Hematopoietic multipotent progenitor cell treated with erythropoietin and hydrocortisone succinate and interleukin-3 and kit ligand, for 17 days (in vitro differentiated cells): ENCODE results near the gene NTRK3.

Source experiments
- DNase-seq: peaks from one replicate; pipeline ENCODE4 v3.0.0-alpha.2; 2015; ENCODE audit warnings: low spot score

The NTRK3 gene

GRCh38 chr15:88256279-88257230, at the start of gene NTRK3:
NTRK3 (minus strand) TSS chr15:88256739; CDS start chr15:88256153, 586 bp downstream.
- DNase-seq, result no peak

DNA sequence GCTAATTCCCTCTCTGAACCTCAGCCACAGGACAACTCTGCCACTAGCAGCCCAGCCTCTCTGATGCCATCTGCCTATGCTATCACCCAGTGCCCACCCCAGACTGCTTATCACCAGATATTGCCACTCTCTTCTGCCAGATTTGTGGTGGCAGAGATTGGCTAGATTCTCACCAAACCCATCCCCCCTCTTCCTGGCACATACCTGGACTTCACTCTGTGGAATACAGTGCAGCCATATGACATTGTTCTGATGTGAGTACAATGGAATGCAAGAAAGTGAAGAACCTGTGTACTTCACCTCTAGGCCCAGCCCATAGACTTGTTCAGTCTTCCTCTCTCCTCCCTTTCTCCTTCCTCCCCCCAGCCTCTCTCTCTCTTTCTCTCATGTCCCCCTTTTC, 46.9 kb upstream of the NTRK3 start:
- no peak for DNase-seq

DNA sequence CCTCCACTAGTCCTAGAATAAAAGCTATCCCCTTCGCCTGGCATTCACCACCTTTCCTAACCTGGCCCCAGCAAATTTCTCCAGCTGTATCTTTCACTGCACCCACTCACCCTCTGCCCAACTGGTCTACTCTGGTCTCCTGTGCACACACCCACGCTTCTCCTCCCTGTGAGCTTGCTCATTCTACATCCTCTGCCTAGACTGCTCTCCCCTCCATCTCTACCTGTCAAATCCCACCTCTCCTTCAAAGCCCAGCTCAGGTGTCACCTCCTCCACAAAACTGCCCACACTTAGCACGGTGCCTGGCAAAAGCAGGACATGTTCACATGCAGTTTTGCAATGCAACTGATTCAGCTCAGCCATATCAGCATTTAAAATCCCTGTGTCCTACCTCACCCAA, 45.8 kb upstream of the NTRK3 start:
- DNase-seq, result no peak

DNA sequence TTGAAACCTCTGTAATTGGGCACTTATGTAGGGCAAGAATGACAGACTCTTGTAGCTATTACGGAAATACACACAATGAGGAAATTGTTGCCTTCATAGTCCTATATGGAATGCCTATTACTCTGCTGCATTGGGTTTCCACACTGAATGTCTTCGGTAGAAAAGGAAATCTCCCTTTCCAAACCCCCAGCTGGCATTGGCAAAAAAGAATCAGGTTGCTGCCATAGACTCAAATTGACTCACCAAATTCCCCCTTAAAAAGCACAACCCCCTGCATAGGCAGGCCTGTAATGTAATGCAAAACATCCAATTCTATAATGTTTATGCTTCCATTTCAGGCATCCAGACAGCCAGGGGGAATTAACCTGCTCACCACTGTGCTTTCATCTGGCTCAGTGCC, 44.8 kb upstream of the NTRK3 start:
- no peak for DNase-seq

DNA sequence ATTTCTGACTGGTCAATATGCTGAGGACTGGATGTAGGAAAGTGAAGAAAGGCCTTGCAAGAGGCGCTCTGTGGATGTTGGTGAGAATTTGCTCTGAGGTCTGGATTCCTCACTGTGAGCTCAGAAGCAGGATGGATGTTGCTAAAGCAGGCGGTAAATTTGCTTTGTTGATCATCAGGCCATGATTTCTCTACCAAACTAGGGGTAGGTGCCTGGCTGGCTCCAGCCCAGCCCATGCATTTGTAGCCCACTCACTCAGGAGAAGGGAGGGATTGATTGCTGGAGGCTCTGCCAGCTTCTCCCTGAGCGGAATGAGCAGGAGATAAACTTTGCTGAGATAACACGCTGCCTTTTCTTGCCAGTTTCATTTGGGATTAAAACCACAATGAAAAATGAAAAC, 44.3 kb upstream of the NTRK3 start:
- DNase-seq, result no peak

DNA sequence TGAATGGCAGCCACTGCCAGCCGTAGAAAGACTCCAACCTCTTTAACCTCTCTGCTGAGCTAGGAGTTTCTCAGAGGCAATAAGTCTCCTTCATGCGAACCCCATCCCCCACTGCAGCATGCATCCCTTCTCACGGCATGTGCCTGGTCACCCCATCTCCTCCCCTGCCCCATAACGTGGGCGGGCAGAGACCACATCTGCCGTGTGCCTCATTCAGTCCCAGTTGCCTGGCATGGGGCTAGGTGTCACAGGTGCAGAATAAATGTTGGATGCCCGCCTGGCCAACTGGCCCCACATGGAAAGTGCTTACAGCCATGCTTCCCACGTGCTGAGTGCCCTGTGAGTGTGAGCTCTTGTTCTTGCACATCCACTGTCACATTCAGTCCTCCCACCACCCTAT, 43.5 kb upstream of the NTRK3 start:
- no peak for DNase-seq

DNA sequence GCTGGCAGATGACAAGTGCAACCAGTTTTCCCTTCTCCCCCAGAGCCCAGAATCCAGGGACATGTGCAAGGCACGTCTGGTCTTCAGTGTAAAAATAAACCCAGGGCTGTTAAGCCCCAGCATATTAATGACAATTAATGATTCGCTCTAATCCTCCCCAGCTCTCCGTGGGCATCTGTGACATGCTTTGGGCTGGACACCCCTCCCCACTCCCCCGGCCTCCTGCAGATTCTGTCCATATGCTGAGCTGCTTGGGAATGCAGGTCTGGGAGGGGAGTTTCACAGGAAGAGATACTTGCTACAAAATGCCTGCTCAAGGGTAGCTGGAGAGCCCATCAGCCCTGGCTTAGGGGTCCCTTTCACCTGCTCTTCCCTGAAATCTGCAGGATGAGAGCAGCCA, 43.0 kb upstream of the NTRK3 start:
- no peak for DNase-seq

DNA sequence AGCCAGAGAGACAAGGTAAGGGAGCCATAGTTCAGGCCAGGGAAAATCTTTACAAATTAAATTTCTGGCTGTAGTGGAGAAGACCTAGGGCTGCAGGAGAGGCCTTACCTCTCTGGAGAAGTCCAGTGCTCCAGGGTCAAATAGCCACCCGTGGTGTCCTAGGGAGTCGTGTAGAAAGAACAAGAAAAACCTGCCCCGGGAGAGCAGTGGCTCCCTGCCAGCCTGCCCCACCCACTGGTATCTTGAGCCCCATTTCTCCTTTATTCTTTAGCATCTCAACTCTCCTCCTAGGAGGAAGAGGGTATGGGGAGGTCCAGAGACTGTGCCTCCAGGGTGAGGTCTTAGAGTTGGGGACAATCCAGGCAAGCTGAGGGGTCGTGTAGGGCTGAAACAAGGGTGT, 32.1 kb upstream of the NTRK3 start:
- no peak for DNase-seq

DNA sequence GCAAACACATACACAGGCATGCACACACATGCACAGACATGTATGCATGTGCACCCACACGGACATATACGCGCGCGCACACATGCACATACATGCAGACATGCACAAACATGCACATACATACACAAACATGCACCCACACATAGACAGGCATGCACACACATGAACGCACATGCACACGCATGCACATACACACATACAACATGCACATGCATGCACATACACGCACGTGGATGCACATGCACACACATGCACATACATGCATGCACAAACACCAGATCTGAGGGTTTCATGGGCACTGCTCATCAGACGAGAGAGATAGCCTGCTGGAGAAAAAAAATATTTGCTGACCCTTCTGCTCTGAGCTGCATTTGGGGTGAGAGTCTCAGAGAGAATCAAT, 31.7 kb upstream of the NTRK3 start:
- DNase-seq, result no peak

DNA sequence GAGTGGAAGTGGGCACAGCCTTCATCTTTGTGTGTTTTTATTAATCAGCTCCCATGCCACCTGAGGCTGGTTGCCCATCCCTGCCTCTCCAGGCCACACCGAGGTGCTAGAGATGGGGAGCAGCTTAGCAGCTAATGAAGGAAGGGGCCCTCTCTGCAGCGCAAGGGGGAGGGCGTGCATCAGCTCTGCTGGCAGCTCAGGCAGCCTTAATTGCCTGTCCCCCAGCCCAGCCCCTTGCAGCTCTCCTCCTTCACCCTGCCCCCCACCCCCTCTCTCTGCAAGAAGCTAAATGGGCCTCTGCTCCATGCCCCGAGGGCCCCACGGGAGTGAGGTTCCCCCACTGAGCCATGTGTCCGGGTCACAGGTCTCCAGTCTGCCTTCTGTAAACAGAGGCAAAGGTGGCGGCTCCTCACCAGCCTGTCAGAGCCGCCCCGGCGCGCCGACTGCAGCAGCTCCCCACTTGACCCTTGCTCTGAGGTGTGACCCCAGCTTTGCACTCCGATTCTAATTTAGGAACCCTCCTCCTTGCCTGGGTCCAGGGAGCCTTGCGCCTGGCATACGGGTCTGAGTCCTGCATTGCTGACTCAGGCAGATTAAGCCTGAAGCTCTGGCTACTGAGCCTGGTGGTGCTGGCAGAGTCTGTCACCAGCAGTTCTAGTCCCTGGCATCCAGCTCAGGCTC, 27.9 kb upstream of the NTRK3 start:
- no peak for DNase-seq

- no peak for DNase-seq
Measured at GRCh38 chr15:88282614-88283013, 26.1 kb upstream of the NTRK3 start.

DNA sequence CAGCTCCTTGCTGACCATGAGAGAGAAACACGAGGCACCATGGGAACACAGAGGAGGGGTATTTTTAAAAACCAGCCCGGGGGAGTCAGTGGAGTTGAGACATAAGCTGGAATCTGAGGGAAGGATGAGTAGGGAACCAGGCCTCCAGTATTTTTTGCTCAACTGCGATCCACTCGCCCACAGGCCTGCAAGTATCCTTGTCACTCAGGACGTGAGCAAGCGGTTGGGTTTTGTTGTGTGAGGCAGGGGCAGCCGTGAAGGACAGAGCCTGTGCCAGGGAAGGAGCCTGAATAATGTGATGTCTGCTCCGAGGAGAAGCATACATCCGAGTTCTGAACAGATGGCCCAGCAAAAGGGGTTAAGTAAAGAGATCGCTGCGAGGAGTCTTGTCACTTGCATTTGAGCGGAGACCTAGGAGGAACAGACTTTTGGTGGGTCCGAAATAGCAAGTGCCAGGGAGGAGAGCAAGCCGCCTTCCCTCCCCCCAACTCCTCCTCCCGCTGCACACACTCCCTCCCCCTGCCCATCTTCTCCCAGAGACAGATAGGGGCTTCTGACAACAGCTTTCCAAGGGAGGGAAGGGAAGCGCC, 20.4 kb upstream of the NTRK3 start:
- DNase-seq, result no peak

DNA sequence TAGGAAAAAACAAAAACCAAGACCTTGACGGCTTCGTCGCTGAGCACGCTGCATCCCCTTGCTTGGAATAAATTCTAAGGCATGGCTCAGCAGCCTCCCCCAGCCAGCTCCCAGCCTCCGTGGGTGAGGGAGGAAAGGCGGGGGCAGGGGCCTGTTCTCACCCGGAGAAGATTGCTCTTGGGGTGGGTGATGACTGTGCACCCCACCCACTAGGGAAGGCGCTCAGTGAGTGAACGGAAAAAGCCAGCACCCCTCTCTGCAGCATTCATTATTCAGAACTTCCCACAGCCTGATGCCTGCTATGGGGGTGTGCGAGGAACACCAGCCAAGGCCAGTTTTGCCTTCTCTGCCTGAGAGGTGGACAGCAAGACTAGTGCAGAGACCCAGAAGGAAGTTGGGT, 19.3 kb upstream of the NTRK3 start:
- no peak for DNase-seq

DNA sequence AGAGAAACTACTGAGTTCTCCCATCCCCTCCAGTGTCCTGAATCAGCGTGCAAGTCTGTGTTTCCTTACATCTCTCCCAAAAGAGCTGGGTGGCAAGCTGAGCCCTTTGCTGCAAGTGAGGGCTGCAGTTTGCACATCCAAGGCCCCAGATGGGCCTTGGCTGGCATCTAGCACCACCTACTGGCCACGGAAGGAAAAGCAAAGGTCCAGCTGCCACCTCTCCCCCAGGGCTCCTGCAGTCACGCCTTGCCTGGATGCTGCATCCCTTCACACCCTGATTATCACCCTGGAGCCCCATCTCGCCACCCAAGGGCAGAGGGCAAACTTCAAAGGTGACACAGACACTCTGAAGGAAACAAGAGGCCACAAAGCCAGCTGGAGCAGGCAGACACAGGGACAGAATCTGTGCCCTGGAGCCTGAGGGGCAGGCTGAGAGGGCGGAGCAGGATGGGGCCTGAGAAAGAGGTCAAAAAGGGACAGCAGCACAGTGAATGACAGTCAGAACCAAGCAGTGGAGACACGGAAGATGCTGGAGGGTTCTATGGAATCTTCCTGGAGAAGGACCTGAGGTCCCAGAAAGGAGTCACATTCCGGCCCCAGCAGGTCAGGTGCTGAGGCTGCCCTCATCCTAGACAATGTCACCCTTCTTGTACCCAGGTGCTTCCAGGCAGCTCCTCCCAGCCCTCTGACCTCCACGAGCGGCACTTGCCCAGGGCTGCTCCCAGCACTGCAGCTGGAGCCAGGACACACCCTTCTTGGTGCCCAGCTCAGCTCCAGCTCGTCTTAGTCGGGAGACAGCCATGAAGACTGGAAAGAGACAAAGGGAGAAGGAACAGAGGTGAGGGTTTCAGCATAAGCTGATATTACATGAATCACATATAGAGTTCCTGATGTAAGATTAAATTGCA, 18.3 kb upstream of the NTRK3 start:
- peak; percentile 29 for DNase-seq

- no peak for DNase-seq
Measured at GRCh38 chr15:88272421-88272820, 15.9 kb upstream of the NTRK3 start.

DNA sequence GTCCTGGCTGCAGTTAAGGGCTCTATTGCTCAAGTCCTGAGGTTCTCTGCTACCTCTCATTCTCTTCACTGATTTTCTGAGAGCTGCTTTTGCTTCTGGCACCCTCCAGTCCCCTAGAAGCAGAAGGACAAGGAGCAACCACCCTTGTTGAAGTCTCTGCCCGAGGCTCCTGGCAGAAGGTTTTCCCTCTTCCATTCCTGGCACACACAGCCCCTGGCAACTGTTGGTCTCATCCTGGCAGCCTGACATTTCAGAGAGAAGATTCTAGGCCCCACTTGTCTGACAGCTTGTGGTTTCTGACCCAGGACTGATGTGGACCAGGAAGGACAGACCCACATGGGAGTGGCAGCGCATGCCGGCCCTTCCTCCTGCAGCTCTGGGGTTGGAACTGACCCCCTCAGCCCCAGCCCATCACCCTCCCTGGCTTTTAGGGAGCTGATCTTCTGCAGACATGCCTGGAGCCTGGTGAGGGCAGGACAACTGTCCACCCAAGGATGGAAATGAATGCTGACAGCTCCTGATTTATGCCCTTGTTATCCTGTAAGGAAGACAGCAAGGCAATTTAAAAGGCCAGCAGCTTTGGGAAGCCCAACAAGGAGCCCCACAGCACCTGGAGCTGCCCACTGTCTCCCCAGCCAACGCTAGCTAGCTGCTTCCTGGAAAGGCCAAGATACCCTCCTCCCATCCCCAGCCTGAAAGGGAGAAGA, 13.0 kb upstream of the NTRK3 start:
- no peak for DNase-seq

GRCh38 chr15:88267720-88268119, 11.2 kb upstream of the NTRK3 start:
- DNase-seq, result no peak

- no peak for DNase-seq
Measured at GRCh38 chr15:88266170-88266569, 9.6 kb upstream of the NTRK3 start.

GRCh38 chr15:88264622-88265021, 8.1 kb upstream of the NTRK3 start:
- DNase-seq, result no peak

DNA sequence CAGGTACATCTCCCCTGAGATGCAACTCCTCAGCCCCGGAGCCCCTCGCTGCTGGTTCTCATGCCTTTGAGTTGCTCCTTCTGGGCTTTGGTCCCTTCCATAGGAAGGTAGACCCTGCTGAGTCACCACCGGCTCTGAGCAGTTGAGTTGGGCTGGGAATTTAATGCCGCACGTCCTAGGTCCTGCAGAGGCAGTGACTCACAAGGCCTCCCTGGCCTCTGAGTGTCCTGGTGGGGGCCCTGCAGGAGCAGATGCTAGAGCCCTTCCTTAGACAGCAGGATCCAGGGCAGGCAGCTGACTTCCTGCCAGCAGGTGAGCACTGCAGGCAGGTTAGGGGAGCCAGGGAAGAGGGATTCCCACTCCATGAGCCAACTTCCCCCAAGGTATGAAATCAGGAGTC, 5.5 kb upstream of the NTRK3 start:
- no peak for DNase-seq

GRCh38 chr15:88258093-88258641, 1.6 kb upstream of the NTRK3 start:
- no peak for DNase-seq
